Lower lobe of right lung (tissue), 2 donors: ENCODE results near the gene ABLIM3. TPM values are rescaled to one million over a fixed set of nuclear protein-coding genes. Genes with fewer than 3 reads are reported as not detected.

Source experiments
- ATAC-seq, 2 donors: fragments of 200-7000 bp; cut with Tn5 transposase; one replicate each; pipeline ENCODE4 v1.9.1; 2020 to 2022; ENCODE audit warnings: mild to moderate bottlenecking in 2 of 2, moderate library complexity in 2 of 2
- DNase-seq: peaks from one replicate; pipeline ENCODE4 v3.0.0-alpha.2; 2020
- H3K27ac ChIP-seq: fragments of 200-600 bp; one replicate; pipeline ENCODE4 v1.8.0; 2022
- H3K27me3 ChIP-seq: fragments of 200-600 bp; one replicate; pipeline ENCODE4 v1.8.0; 2022; ENCODE audit warnings: low read depth
- H3K36me3 ChIP-seq: fragments of 200-600 bp; one replicate; pipeline ENCODE4 v1.8.0; 2022; ENCODE audit warnings: mild to moderate bottlenecking
- H3K4me1 ChIP-seq: fragments of 200-600 bp; one replicate; pipeline ENCODE4 v1.8.0; 2022
- H3K4me3 ChIP-seq: fragments of 200-600 bp; one replicate; pipeline ENCODE4 v1.8.0; 2022; ENCODE audit warnings: mild to moderate bottlenecking
- H3K9me3 ChIP-seq: fragments of 200-600 bp; one replicate; pipeline ENCODE4 v1.8.0; 2022
- CTCF ChIP-seq: fragments of 200-600 bp; IDR thresholded peaks from one replicate; pipeline ENCODE4 v1.8.0; 2022; ENCODE audit warnings: antibody characterized with exemption, mild to moderate bottlenecking
- intact Hi-C: fragments of 100-400 bp; cut with DNase I; formaldehyde crosslinking; loops from one replicate; pipeline ENCODE4 v1.11.0; 2022
- total RNA-seq: library from RNA; stranded (reverse); fragmentation: NEBNext Ultra II Directional; extraction: Animal tissue kit (Norgen Biotek cat#: 25700); gene quantifications from one replicate; pipeline ENCODE4 v1.2.1, GENCODE V29; 2021
- donor health status: DM: no; HTN: yes; CAD: no; lungs with severe emphysema.

ABLIM3 gene
- total RNA-seq, 1 donor from 2014 or later = 26.7 TPM

DNA sequence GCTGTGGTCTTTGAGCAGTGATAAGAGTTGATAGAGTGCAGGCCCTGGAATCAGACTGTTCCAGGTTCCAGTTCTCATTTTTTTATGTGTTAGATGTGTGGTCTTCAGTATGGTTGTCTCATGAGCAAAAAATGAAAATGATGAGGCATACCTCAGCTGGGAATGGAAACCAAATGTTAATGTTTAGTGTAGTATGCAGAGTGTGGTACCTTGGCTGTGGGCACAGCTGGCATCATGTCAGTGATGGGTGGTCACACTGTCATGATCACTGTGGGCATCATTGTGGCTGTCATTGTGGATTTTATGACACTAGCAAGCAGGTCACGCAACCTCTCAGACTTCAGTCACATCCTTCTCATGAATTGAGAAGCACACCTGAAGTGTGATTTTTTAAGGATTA is 6.4 kb downstream of the ABLIM3 start:
- Histone ChIP-seq H3K4me3 (no peak overlapping the region), H3K27ac (no peak overlapping the region), H3K27me3 (no peaks in the 10 kb centered on the region), H3K9me3 (no peaks in the 10 kb centered on the region), H3K4me1 (peaks cover 57% of the 10 kb centered on the region), H3K36me3 (no peaks in the 10 kb centered on the region)
- intact Hi-C loops = no loop called here
- TF ChIP-seq CTCF = no peak
- ATAC-seq (no peak), DNase-seq (no peak)

- peak in 1 of 2 donors; percentile 13 for ATAC-seq
- intact Hi-C loops = no loop called here
- H3K27ac ChIP-seq = peak overlapping the region; percentile 48
Measured at GRCh38 chr5:149149942-149150341, 8.6 kb downstream of the ABLIM3 start.

DNA sequence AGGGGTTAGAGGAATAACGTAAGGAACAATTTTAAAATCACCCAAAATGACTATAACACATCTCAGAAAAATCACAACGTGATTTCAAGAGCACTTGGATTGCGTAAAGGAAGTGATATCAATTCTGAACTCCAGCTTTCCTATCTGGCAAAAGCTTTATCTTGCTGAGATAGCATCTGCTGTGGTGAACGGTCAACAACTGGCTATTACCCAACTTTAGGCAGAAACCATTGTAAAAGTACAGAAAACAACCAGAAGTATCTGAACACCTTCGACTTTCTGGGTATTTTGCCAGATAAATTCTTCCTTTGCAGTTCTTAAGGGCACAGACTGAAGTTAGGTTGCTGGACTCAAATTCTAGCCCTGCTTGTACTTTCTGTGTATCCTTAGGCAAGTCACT is 9.2 kb downstream of the ABLIM3 start:
- no peak overlapping the region for H3K27ac ChIP-seq
- peaks cover 56% of the 10 kb centered on the region for H3K4me1 ChIP-seq
- no peak for TF ChIP-seq CTCF
- H3K27me3 ChIP-seq = no peaks in the 10 kb centered on the region
- DNase-seq (no peak), ATAC-seq (no peak)
- H3K36me3 ChIP-seq = no peaks in the 10 kb centered on the region
- H3K9me3 ChIP-seq = no peaks in the 10 kb centered on the region
- intact Hi-C loops = no loop called here
- H3K4me3 ChIP-seq = no peak overlapping the region

More at GRCh38 chr5:149149942-149150341, 8.6 kb downstream of the ABLIM3 start:
- no peaks in the 10 kb centered on the region for H3K36me3 ChIP-seq
- no peaks in the 10 kb centered on the region for H3K27me3 ChIP-seq
- no peak for TF ChIP-seq CTCF
- peaks cover 56% of the 10 kb centered on the region for H3K4me1 ChIP-seq
- H3K4me3 ChIP-seq = no peak overlapping the region
- no peaks in the 10 kb centered on the region for H3K9me3 ChIP-seq
- no peak for DNase-seq

- ATAC-seq (no peak), DNase-seq (no peak)
- no peaks in the 10 kb centered on the region for H3K27me3 ChIP-seq
- H3K36me3 ChIP-seq = no peaks in the 10 kb centered on the region
- H3K4me1 ChIP-seq = peaks cover 56% of the 10 kb centered on the region
- intact Hi-C loops = no loop called here
- H3K27ac ChIP-seq = peak overlapping the region; percentile 32
- no peaks in the 10 kb centered on the region for H3K9me3 ChIP-seq
- TF ChIP-seq CTCF = peak; percentile 9
- no peak overlapping the region for H3K4me3 ChIP-seq
Measured at GRCh38 chr5:149151717-149152116, 10.4 kb downstream of the ABLIM3 start.

DNA sequence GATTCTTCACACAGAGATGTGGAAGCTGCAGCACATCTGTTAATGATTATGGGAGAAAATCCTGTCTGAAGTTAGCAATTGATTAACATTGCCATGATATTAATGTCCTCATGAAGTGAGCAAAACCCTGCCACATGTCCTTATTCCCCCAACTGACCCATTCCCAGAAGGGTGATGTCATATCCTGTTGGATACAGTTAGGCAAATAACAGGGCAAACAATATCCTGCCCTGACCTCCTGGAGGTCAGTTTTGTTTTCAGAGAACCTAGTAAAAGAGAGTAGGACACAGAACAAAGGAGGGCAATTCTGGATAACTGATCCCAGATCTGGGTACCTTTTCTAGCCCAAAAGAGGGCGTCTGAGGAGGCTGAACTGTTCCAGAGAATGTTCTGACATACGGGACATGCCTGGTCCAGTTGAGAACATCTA is 11.0 kb downstream of the ABLIM3 start:
- no peak for TF ChIP-seq CTCF
- no peaks in the 10 kb centered on the region for H3K9me3 ChIP-seq
- ATAC-seq = peak in 1 of 2 donors; percentile 51
- H3K36me3 ChIP-seq = no peaks in the 10 kb centered on the region
- intact Hi-C loops = no loop called here
- DNase-seq = no peak
- peaks cover 56% of the 10 kb centered on the region for H3K4me1 ChIP-seq
- H3K27me3 ChIP-seq = no peaks in the 10 kb centered on the region
- H3K27ac ChIP-seq = peak overlapping the region; percentile 32
- H3K4me3 ChIP-seq = no peak overlapping the region
